ENCODE data around the gene SLC44A3.

SLC44A3 gene

DNA sequence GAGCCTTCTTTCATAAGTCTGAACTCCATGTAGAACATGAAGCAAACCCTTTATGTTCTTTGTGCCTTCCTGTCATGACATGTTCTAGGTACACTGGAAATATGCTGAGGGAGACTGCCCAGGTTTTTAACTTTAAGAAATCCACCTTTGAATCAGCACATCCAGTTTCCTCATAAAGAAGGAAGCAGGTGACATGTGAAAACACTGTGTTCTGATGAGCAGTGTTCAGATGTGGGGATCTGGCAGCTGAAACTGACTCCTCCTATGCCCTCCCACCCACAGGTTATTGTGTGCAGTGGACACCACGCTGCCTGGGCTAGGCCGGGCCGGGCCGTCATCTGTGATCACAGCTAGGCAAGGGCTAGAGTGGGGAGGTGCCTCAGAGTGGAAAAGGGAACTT lies 55.6 kb downstream of the SLC44A3 start:
- no peak for DNase-seq

DNA sequence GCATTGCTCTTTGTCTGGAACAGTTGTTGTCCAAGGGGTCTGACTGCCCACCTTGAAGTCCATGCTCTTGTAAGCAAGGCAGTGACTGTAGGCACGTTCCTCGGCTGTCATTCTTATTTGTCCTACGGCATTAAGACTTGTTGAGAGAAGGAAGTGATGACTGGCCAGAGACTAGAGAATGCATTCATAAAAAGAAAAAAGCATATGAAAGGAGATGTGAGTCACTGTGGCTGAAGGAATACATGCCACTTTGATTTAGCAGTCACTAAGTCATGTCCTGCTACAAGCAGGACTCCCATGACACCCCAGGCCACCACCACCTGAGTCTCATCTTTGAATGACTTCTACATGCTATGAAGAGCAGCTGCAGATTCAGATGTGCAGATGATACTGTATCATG lies 56.2 kb downstream of the SLC44A3 start:
- DNase-seq = no peak

DNA sequence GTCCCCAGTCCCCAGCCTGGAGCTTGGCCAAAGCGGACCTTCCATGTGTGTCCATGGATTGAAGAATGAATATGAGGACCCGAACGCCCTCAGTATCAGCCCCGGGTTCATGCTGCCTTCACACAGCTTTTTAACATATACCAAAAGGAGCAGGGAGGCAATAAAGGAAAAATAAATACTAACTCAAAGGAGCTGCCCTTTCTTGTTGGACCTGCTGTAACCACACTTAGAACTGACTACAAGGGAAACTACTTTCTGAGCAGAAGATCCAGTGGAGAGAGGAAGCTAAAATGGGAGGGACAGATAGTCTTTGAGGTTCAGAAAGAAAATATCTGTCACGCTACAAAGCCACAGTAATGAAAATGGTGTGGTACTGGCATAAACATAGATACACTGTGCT lies 58.2 kb downstream of the SLC44A3 start:
- no peak for DNase-seq

- no peak for DNase-seq
Measured at GRCh38 chr1:94883691-94884090, 63.5 kb downstream of the SLC44A3 start.

DNA sequence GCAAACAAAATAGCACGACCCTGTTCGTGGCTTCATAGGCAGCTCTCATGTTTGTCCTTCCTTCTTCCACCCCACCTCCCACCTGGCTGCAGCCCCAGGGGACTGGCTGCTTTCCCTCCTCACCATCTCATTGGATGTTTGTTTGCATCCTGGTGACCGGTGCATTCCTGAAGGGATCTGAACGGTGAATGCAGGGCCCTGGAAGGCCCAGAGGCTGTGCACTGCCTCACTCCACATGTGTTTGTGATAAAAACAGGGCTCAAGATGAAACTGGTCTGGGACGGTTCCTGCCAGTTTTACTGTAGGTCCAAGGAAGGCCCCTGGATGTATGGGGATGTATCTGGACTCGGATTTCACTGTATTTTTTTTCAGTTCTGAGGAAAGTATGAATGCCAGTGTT lies 63.9 kb downstream of the SLC44A3 start:
- no peak for DNase-seq

DNA sequence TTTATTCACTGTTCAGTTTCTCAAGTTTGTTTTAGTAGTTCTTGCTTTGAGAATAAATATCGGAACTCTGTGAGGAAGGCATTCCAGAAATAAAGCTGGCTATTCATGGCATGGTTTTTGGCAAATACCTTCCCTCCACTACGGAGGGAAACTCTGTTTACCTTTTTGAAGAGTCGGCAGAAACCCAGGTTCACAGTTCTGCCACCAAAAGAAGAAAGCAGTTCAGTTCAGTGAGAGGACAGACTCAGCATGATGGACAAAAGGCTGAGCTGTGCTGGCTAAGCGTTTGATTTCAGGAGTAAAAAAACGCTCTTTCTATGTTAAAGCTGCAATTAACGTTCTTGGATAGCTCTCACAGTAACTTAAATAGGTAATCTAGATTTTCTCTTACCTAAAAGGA lies 64.3 kb downstream of the SLC44A3 start:
- DNase-seq = no peak

DNA sequence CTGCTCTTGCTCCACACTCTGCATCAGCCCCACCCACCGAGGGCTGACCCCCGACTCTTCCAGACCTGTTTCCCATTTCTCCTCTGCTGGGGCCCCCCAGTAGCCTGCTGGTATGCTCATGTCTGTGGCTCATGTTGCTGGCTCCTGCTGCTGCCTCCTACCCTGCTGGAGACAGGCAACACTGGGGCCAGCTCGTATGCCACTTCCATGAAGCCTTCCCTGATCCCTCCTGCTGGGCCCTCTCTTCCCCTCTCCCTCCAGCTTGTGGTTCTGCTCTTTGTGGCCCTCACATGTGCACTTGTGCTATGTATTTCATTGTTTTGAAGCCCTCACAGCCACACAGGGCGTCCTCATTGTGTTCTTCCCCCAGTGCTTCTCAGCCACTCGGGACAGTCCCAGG lies 66.2 kb downstream of the SLC44A3 start:
- DNase-seq = no peak

- DNase-seq = no peak
Measured at GRCh38 chr1:94887106-94887505, 66.9 kb downstream of the SLC44A3 start.

- DNase-seq = no peak
Measured at GRCh38 chr1:94887603-94888171, 67.5 kb downstream of the SLC44A3 start.

DNA sequence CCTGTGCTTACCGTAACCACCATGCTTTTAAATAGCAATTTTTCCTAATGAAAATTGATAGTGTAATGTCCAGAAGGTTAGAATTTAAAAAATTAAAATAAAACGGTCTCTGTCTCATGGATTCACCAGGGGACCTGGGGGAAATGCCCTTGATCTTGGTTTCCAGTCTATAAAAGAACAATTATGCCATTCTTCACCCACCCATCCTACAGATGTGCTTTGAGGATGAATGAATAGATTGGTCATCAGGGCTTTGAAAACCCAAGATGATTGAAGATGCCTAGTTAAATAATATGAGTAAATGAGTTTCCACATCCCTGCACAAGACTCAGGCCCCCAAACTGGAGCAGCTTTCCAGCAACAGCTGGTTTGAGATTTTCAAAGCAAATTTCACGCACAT lies 68.0 kb downstream of the SLC44A3 start:
- no peak for DNase-seq

DNA sequence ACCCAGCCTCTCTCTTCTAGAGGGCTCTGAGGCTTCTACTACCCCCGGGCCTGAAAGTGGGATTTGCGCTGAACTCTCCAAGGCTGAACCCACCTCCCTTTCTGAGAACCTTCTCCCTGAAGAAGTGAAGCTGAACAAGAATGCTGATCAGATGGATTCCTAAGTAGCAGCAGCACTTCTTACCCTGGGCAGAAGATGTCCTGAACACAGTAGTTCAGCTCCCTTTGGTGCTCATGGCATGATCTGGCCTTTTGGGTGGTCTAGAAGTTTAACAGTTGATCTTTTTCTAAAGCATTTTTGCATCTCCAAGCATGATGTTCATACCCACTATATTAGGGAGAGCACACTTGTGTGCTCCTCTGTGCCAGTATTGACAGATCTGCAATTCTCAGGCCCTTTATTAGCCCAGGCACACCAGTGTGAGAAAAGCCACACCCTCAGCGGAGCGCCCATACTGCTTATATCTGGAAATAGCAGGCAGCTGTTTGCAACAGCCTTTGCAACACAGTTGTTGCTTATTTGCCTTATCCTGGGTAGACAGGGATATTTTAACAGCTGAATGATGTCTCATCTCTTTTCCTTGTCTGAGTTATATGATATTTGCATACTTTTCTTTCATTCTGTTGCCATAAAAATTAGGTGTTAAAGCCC lies 72.6 kb downstream of the SLC44A3 start:
- DNase-seq = no peak

DNA sequence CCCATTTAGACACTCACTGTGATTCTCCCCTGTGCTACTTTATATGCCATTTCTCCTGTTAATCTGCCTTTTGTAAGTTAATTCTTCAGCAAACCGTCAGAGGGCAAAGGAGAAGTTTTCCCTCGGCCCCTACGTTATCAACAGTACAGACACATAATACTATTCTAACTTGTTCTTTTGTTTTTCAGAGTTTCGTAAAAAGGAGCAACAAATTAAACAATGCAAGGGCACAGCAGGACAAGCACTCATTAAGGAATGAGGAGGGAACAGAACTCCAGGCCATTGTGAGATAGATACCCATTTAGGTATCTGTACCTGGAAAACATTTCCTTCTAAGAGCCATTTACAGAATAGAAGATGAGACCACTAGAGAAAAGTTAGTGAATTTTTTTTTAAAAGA lies 74.5 kb downstream of the SLC44A3 start:
- no peak for DNase-seq

- no peak for DNase-seq
Measured at GRCh38 chr1:94895518-94895917, 75.4 kb downstream of the SLC44A3 start.

- DNase-seq = no peak
Measured at GRCh38 chr1:94898491-94899385, 78.6 kb downstream of the SLC44A3 start.

DNA sequence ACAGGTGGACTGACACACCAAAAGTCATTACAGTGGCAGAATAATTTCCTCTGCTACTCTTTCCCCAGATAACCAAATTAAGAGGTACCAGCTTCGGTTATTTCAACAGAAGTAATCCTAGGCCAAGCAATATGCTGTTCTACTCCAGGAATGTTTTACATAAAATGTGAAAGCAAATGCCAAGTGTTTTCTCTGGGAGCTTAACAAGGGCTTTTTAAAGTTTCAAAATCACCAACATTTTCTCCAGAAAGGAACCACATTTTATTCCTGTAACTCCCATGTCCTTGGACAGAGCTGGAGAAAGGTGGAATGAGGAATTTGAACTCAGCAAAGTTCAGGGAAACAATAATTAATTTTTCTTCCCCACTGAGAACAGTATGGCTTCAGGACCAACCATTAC lies 79.6 kb downstream of the SLC44A3 start:
- no peak for DNase-seq

- no peak for DNase-seq
Measured at GRCh38 chr1:94901841-94902240, 81.7 kb downstream of the SLC44A3 start.

- no peak for DNase-seq
Measured at GRCh38 chr1:94903280-94904009, 83.3 kb downstream of the SLC44A3 start.

DNA sequence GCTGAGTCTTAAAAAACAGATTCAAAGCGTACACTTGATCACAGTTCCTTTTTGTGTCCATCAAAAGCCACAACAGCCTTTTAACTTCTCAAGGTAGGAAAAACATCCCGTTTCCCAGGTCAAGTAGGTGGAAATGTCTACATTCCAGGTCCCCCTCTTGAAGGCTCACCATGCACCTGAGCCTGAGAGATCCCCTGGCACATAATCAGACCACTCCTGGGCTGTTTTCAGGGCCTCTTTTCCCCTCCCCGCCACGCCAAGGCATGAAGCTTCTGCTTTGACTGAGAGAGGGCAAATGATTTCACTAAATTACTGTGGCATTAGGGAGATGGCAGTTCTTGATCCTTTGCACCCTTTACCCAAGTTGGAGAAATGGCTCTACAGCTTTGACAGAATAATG lies 85.0 kb downstream of the SLC44A3 start:
- no peak for DNase-seq

DNA sequence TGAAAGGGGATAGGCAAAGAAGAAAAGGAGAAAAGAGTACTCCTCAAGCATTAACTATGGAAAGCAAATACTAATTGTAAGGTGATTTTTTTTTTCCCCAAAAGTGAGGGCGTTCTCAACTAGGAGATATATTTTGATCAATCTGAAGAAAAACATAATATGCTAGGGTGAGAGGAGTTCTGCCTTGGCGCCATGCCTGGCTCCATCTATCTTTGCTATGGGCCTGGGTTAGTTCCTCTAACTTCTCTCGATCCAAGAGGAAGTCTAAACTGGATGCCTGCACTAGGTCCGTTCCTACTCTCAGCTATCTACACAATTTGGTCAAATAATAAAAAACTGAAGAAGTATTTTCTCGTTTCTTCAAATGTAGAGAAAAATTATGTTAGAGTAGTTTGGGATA lies 86.2 kb downstream of the SLC44A3 start:
- DNase-seq = no peak

- no peak for DNase-seq
Measured at GRCh38 chr1:94907136-94907535, 87.0 kb downstream of the SLC44A3 start.

- no peak for DNase-seq
Measured at GRCh38 chr1:94908190-94908589, 88.0 kb downstream of the SLC44A3 start.

DNA sequence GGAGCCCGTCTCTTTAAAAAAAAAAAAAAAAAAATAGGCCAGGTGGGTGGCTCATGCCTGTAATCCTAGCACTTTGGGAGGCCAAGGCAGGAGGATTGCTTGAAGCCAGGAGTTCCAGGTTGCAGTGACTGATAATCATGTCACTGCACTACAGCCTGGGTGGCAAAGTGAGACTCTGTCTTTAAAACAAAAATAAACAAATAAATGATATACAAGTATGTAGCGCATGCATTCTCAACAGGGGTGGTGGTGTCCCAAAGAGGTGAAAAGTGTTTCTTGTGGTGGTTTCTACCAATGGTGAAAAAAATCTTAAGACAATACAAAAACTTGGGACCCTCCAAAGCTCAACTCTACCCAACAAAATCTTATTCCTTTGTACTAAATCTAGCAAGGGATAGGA lies 88.8 kb downstream of the SLC44A3 start:
- DNase-seq = no peak

GRCh38 chr1:94909486-94909885 lies 89.3 kb downstream of the SLC44A3 start:
- DNase-seq = no peak

All from activated T-cell treated with anti-CD3 and anti-CD28 coated beads, Interleukin-2, amount 50 U/mL, for 1 hour (primary cell).